Tibial nerve (tissue), 3 donors: Measurements from ENCODE around the gene BLID.

Source experiments
- CTCF ChIP-seq, 5 experiments: fragments of 200-600 bp in 3 of 5; fragments of 450-650 bp in 2 of 5; sonication (generic) in 3 of 5; IDR thresholded peaks; one replicate each; pipeline ENCODE4 v1.5.1; 2016 to 2019; ENCODE audit warnings: antibody characterized with exemption in 5 of 5, mild to moderate bottlenecking in 3 of 5, moderate library complexity in 2 of 5
- POLR2A ChIP-seq, 2 donors: fragments of 450-650 bp; IDR thresholded peaks; one replicate each; pipeline ENCODE4 v1.6.1; 2017; ENCODE audit warnings: antibody characterized with exemption in 2 of 2, mild to moderate bottlenecking in 2 of 2, moderate library complexity in 2 of 2

GRCh38 chr11:122081073-122081472 is 34.9 kb downstream of the BLID start:
- TF ChIP-seq CTCF (IDR thresholded peaks at IDR 0.05) (no peak), POLR2A (IDR thresholded peaks at IDR 0.05) (no peak)
